Skin epidermis (tissue), 12 donors: ENCODE data around the gene SACM1L.

ENCODE experiments used
- H3K27ac ChIP-seq, 21 experiments: fragments of 200-600 bp; sonication (generic) in 11 of 21; one replicate each; pipeline ENCODE4 v1.5.0; 2020; ENCODE audit warnings: mild to moderate bottlenecking in 3 of 21, inconsistent platforms in 2 of 21, moderate library complexity in 2 of 21
- H3K4me3 ChIP-seq, 7 experiments: fragments of 200-600 bp; sonication (generic) in 2 of 7; one replicate each; pipeline ENCODE4 v1.5.0; 2020; ENCODE audit warnings: inconsistent platforms in 2 of 7, mild to moderate bottlenecking in 2 of 7, moderate library complexity in 1 of 7

The SACM1L gene

GRCh38 chr3:45777746-45778386 lies 88.7 kb downstream of the SACM1L start:
- Histone ChIP-seq H3K27ac (no peak overlapping the region), H3K4me3 (no peak overlapping the region)

GRCh38 chr3:45778761-45779201 lies 89.6 kb downstream of the SACM1L start:
- Histone ChIP-seq H3K4me3 (no peak overlapping the region), H3K27ac (no peak overlapping the region)

DNA sequence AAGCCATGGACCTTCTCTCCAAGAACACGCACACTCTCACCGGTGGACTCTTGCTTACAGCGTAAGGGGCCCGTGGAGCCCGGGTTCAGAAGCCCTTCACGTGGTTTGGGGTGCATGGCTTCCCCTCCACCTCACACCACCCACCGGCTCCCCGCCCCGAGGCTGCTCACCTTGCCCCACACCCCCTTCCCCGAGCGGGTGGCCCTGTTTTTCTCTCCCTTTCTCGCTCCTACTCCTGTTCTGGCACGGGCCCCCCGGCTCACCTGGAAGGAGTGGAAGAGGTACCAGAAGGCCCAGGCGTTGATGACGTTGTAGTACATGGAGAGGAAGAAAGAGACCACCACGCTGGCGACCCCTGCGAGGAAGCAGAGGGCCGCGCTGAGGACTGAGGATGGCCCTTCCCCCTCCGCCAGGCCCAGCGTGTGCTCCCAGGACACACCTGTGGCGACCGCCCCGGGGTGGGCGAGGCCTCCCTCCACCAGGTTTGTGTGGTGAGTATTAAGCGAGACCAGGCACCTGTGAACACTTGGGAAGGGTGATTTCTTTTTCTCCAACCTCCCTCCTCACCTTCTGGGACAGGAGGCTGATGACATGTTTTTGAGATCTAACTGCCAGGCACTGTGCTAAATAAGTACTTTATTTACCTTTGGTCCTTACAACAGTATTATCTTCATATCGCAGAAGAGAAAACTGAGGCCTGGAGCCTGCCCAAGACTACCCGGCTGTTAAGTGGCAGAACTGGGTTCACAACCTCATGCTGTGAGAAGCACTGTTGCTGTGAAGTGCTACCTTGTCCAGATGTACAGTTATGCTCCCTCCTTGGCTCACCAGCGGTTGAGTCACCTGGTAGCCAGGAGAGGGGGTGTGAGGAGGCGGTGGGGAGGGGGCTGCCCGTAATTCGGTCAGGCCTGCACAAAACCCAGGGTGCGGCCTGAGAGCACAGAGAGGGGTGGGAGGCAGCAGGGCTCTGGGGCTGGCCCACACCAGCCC lies 90.8 kb downstream of the SACM1L start:
- no peak overlapping the region for H3K27ac ChIP-seq
- no peak overlapping the region for H3K4me3 ChIP-seq

GRCh38 chr3:45781271-45781670 lies 92.1 kb downstream of the SACM1L start:
- no peak overlapping the region for H3K27ac ChIP-seq
- H3K4me3 ChIP-seq: no peak overlapping the region

DNA sequence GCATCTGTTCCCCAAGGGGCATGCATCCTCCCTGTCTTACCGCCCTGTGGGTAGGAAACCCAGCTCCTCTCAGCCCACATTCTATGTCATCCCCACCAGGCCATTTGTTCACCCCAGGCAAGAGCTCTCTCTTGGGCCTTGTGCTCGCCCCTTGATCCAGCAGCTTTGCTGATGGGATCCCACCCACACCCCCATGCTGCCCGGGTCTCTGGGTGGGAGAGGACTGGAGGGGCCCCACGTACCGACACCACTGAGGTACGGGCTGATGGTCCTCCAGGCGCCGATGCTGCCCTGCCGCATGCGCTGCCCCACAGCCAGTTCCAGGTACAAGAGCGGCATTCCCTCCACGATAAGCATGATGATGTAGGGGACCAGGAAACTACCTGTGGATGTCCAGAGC lies 92.6 kb downstream of the SACM1L start:
- no peak overlapping the region for H3K4me3 ChIP-seq
- H3K27ac ChIP-seq: no peak overlapping the region

DNA sequence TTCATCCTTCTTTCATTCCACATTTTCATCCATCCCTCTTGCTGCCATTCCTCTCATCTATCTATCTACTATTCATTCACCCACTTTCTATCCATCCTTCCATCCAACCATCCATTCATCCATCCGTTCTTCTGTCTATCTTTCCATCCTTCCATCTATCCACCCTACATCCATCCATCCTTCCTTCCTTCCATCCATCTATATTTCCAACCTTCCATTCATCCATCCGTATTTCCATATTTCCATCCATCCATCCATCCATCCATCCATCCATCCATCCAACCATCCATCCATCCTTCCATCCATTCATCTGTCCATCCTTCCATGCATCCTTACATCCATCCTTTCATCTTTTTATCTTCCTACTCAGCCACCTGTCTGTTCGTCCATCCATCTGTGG lies 93.2 kb downstream of the SACM1L start:
- no peak overlapping the region for H3K27ac ChIP-seq
- H3K4me3 ChIP-seq: no peak overlapping the region

DNA sequence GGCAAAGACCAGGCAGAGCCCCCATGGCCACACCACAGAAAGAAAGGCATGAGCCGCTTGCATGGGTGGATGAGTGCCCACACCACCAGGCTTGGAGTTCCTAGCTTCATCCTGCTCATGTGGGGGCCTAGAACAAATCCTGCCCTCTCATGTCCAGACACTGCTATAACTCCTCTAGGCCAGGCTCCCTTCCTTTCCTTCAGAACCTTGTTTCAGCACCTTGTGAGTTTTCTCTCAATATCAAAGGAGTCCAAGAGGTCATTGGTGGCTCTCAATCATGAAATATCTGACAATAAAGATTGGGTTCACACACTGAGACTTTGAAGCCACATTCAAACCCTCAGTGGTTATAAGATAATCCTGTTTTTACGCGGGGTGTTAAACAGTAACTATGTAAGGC lies 94.5 kb downstream of the SACM1L start:
- no peak overlapping the region for H3K4me3 ChIP-seq
- no peak overlapping the region for H3K27ac ChIP-seq

GRCh38 chr3:45785605-45786150 lies 96.5 kb downstream of the SACM1L start:
- Histone ChIP-seq H3K27ac (no peak overlapping the region), H3K4me3 (no peak overlapping the region)

- no peak overlapping the region for H3K27ac ChIP-seq
- H3K4me3 ChIP-seq: no peak overlapping the region
Observed at GRCh38 chr3:45786801-45787495, 97.8 kb downstream of the SACM1L start.

DNA sequence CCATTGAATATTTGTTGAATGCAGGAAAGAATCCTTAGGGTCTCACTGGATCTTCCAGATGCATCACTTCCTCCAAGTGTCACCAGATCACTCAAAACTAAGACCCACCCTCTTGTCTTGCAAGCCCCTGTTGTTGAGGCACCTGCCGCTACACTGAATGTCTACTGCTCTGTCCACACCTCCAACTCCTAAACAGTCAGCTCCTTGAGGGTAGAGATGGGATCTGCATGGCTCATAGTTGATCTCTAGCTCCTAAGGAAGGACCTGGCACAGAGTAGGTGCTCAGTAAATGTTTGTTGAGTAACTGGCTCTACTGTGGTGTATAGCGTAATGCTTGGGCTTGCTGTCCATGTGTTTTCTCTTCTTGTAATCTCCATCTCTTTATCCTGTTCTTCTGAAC lies 98.4 kb downstream of the SACM1L start:
- H3K4me3 ChIP-seq: no peak overlapping the region
- no peak overlapping the region for H3K27ac ChIP-seq

- Histone ChIP-seq H3K27ac (no peak overlapping the region), H3K4me3 (no peak overlapping the region)
Observed at GRCh38 chr3:45789235-45789812, 100.1 kb downstream of the SACM1L start.

DNA sequence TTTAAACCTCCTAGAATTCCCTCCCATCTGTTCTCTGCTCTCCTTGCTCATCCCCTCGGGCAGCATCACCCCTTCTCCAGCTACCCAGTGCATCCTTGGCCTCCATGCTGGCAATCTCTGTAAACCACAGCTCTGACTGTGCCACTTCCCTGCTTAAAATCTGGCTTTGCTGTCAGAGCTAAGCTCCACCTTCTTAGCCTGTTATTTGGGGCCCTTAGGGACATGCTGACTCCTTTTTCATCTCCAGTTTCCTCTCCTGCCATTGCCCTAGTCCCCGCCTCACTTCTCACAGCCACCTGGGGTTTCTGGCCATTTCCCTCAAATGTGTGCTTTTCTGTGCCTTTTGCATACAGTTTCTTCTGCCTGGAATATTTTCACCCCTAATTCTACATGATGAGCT lies 101.4 kb downstream of the SACM1L start:
- H3K4me3 ChIP-seq: no peak overlapping the region
- H3K27ac ChIP-seq: no peak overlapping the region

DNA sequence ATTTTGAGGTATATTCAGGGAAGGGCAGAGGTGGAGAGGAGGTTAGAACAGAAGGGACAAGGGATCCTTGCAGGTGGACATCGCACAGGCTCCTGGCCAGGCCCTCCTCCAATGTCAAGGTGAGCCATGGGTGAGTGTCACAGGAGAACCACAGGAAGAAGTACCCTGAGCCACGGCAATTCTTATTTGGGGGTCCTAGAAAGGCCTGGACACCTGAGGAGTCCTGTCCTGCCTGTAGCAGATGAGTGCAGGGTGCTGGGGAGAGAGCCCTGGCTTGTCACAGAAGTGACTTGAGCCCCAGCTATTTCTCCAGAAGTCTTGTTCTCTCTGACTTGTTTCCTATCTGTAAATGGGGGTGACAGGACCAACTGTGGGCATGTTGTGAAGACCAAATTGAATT lies 102.8 kb downstream of the SACM1L start:
- Histone ChIP-seq H3K27ac (no peak overlapping the region), H3K4me3 (no peak overlapping the region)

- no peak overlapping the region for H3K4me3 ChIP-seq
- H3K27ac ChIP-seq: no peak overlapping the region
Observed at GRCh38 chr3:45792516-45793172, 103.4 kb downstream of the SACM1L start.

DNA sequence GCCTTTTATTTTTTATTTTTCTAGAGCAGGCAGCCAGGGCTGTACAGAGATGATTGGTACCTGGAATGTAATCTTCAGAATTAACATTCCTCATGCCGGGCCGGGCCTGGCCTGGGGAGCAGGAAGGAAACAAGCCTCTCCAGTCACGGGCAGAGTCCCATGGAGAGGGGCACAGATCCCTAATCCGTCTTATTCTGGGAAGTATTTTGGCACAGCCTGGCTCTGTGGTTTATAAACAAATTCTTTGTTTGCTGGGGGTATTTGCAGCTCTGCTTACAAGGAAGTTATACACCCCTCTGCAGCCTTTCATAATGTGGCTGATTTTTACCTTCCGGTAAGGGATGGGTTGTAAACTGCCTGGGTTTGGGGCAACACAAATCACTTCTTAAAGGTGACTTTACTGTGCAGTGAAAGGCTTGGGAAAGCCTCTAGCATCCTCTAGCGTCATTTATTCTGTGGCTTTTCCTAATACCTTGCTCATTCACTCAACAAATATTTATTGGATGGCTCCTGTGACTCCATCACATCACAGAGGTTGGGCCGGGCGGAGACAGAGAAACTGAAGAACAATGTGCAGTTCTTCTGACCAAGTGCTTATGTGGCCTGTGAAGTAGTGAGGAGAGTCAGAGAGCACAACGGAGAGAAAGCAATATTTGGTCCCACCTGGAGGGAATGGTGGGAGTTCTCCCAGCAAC lies 104.4 kb downstream of the SACM1L start:
- Histone ChIP-seq H3K4me3 (no peak overlapping the region), H3K27ac (no peak overlapping the region)

GRCh38 chr3:45794177-45794560 lies 105.0 kb downstream of the SACM1L start:
- Histone ChIP-seq H3K27ac (no peak overlapping the region), H3K4me3 (no peak overlapping the region)

DNA sequence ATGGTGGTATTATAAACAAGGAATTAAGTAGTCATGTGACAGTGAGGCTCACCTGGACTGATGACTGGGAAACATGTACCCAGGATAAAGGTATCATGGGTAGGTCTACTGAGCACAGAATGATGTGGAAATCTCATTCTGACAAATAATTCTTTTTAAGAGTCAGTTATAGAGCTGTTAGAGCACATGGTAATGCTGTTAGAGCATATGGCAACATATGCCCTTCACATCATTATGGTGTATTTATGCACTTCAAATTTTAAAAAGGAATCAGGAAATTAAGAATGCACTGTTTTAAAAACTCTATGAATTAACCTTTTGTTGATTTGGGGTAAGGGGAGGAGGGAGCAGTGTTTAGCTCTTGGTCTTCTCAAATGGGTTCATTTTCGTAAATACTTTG lies 105.5 kb downstream of the SACM1L start:
- H3K27ac ChIP-seq: no peak overlapping the region
- no peak overlapping the region for H3K4me3 ChIP-seq
